HepG2 (cell line): ENCODE results near the gene TSNAX.

Experiments
- BORCS8-MEF2B ChIP-seq: sonication (generic); formaldehyde crosslinking; IDR thresholded peaks from 2 replicates; pipeline ENCODE4 v1.8.0; 2022; ENCODE audit warnings: mild to moderate bottlenecking, missing genetic modification reagents
- CBX1 ChIP-seq: IDR thresholded peaks from one replicate; pipeline ENCODE4 v1.6.1; 2016; ENCODE audit warnings: antibody characterized with exemption, low read depth
- CHCHD3 ChIP-seq: sonication (generic); formaldehyde crosslinking; IDR thresholded peaks from 2 replicates; pipeline ENCODE4 v1.8.0; 2022; ENCODE audit warnings: mild to moderate bottlenecking, missing genetic modification reagents, moderate library complexity
- HNF4A ChIP-seq: sonication (generic); formaldehyde crosslinking; IDR thresholded peaks from 2 replicates; pipeline ENCODE4 v1.4.0; 2020; ENCODE audit warnings: missing genetic modification reagents
- PAX8 ChIP-seq: sonication (generic); formaldehyde crosslinking; IDR thresholded peaks from 2 replicates; pipeline ENCODE4 v1.8.0; 2022; ENCODE audit warnings: mild to moderate bottlenecking, missing genetic modification reagents, borderline replicate concordance
- POLR2A ChIP-seq, 2 experiments: IDR thresholded peaks; 2 replicates each; pipeline ENCODE4 v1.6.1; 2011; ENCODE audit warnings: low read depth in 2 of 2, low read length in 2 of 2, mild to moderate bottlenecking in 1 of 2, moderate library complexity in 1 of 2; ENCODE audit not compliant: insufficient read depth in 1 of 2
- SIN3A ChIP-seq: IDR thresholded peaks from 2 replicates; pipeline ENCODE4 v1.6.1; 2011; ENCODE audit warnings: low read depth, mild to moderate bottlenecking, control low read depth, low read length, borderline replicate concordance
- USF2 ChIP-seq, 2 experiments: sonication (generic) in 1 of 2; formaldehyde crosslinking in 1 of 2; IDR thresholded peaks; 2 replicates each; pipeline versions ENCODE4 v1.5.1 to v1.6.1; 2011 to 2020; ENCODE audit warnings: borderline replicate concordance in 1 of 2, low read depth in 1 of 2, low read length in 1 of 2, mild to moderate bottlenecking in 1 of 2, missing genetic modification reagents in 1 of 2, moderate library complexity in 1 of 2
- YY1 ChIP-seq: IDR thresholded peaks from 2 replicates; pipeline ENCODE4 v1.6.1; 2011; ENCODE audit warnings: low read length, low read depth, moderate library complexity, mild to moderate bottlenecking; ENCODE audit not compliant: insufficient read depth, insufficient replicate concordance
- ZBTB26 ChIP-seq: IDR thresholded peaks from 2 replicates; pipeline ENCODE4 v1.6.1; 2016; ENCODE audit warnings: missing compliant biosample characterization, missing genetic modification reagents, borderline replicate concordance
- ZNF362 ChIP-seq: sonication (generic); formaldehyde crosslinking; IDR thresholded peaks from 2 replicates; pipeline ENCODE4 v1.4.0; 2020; ENCODE audit warnings: missing genetic modification reagents, mild to moderate bottlenecking, borderline replicate concordance

- TF ChIP-seq SIN3A (no peak), ZBTB26 (CRISPR knock-in tag) (no peak), POLR2A (IDR thresholded peaks at IDR 0.05; ENCODE audit: insufficient read depth in 1 of 2, low read depth in 2 of 2, low read length in 2 of 2) (no peak), PAX8 (CRISPR knock-in tag) (no peak), CBX1 (no peak), CHCHD3 (CRISPR knock-in tag) (no peak), HNF4A (CRISPR knock-in tag) (no peak), ZNF362 (no peak), USF2 (IDR thresholded peaks at IDR 0.05; ENCODE audit: low read depth, low read length) (no peak), USF2 (CRISPR knock-in tag; IDR thresholded peaks at IDR 0.05; ENCODE audit: borderline replicate concordance) (no peak), BORCS8-MEF2B (no peak), YY1 (no peak)
Measured at GRCh38 chr1:231554969-231555368, 26.5 kb downstream of the TSNAX start.
